Right cardiac atrium (tissue), 5 donors: ENCODE measurements around the gene EPN2. TPM values are rescaled to one million over a fixed set of nuclear protein-coding genes. Genes with fewer than 3 reads are reported as not detected.

Source experiments
- ATAC-seq, 2 donors: fragments of 200-7000 bp; cut with Tn5 transposase; one replicate each; pipeline versions ENCODE4 v1.8.0 to v1.9.1; 2020; ENCODE audit warnings: moderate library complexity in 2 of 2, mild to moderate bottlenecking in 1 of 2
- DNase-seq, 3 donors: peaks; one replicate each; pipeline ENCODE4 v3.0.0-alpha.2; 2020
- H3K27ac ChIP-seq: one replicate; pipeline ENCODE4 v1.5.1; 2013; ENCODE audit warnings: mild to moderate bottlenecking, low read length, control low read depth, moderate library complexity
- H3K27me3 ChIP-seq: one replicate; pipeline ENCODE4 v1.6.1; 2013; ENCODE audit not compliant: control insufficient read depth, insufficient read depth
- H3K4me1 ChIP-seq: one replicate; pipeline ENCODE4 v1.6.1; 2013; ENCODE audit warnings: low read length; ENCODE audit not compliant: control insufficient read depth, insufficient read depth
- H3K4me3 ChIP-seq: one replicate; pipeline ENCODE4 v1.5.1; 2013; ENCODE audit warnings: low read length, control low read depth
- H3K9me3 ChIP-seq: one replicate; pipeline ENCODE4 v1.6.1; 2013; ENCODE audit warnings: low read length; ENCODE audit not compliant: control insufficient read depth
- WGBS: extraction: QIAGEN DNeasy Blood & Tissue Kit; methylation state at CpG from one replicate; pipeline ENCODE4 v1.1.7; 2013; 5-methylcytosine and 5-hydroxymethylcytosine counted together
- intact Hi-C, 4 donors: fragments of 100-400 bp; cut with DNase I; formaldehyde crosslinking; loops; one replicate each; pipeline versions ENCODE4 v1.11.0 to v1.14.0; 2022 to 2023
- polyA plus RNA-seq: library from polyadenylated mRNA; stranded (reverse); fragments of 200-250 nt; gene quantifications from one replicate; pipeline ENCODE4 v1.2.3, GENCODE V29; 2013
- total RNA-seq, 4 donors: library from RNA; stranded (reverse); fragmentation: NEBNext Ultra II Directional; extraction: Animal tissue kit (Norgen Biotek cat#: 25700); gene quantifications; one replicate each; pipeline ENCODE4 v1.2.1, GENCODE V29; 2021
- donor health status: healthy with polysubstance abuse.
- donor health status: DM: no; HTN: yes; CAD: no.
- donor health status: DM: no; HTN: no; CAD: no.
- donor health status: DM: no; HTN: yes; CAD: no; lungs with severe emphysema.
- donor health status: DM: yes; HTN: yes; CAD: no.

Gene EPN2
- total and polyA plus RNA-seq, 5 donors = 50.2 to 138 (median 113) TPM

DNA sequence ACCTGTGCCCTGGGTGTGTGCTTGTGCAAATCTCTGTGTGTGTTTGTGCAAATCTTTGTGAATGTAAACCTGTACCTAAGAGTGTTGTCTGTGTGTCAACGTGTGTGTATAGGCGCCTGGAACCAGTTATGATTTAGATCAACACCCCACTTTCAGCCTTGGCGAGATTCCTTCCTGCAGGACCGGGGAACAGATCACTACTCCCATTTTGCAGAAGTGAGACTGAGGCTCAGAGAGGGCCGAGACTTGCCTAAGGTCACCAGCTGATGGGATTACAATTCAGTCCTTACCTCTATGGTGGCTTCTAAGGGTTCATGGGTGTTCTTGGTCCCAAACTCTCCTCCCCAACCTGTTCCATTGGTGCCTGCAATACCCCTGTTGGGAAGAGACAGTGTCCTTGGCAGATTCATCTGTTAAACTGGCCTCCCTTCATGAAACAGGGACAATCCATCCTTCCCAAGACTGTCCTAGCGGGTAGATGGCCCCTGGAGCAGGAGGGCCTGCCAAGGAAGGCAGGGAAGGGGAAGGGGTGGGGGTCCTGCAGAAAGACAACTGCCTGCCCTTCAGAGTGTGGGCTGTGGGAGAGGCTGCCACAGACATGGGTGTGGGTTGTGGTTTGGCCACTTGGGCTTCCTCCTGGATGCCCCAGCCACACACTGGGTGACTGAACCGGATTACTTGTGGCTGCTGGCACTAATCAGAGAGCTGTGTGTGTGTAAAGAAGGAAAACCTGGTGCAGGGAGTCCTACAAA is 134.3 kb downstream of the EPN2 start:
- intact Hi-C loops = no loop called here
- DNase-seq (peak in 1 of 3 donors; percentile 18), ATAC-seq (no peak)
- WGBS = 85% methylated on average over 7 of the region's 7 CpGs
- Histone ChIP-seq H3K27me3 (no peaks in the 10 kb centered on the region), H3K27ac (no peak overlapping the region), H3K4me3 (no peak overlapping the region), H3K4me1 (peaks cover 2% of the 10 kb centered on the region), H3K9me3 (no peaks in the 10 kb centered on the region)

DNA sequence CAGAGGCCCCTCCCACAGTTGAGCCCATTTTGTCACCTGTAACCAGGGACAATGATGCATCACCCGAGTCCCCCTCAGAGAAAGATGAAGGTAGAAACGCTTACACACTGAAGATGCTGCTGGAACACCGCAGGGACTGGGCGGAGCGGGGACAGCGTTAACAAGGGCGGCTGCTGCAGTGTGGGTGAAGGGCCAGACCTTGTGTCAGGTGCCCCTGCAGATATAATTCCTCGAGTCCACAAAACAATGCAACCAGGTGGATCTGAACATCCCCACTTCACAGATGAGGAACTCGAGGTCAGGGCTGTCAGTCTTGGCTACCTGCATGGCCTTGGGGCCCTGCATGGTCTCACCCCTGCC is 134.8 kb downstream of the EPN2 start:
- DNase-seq (no peak), ATAC-seq (no peak)
- H3K27ac ChIP-seq = no peak overlapping the region
- H3K27me3 ChIP-seq = no peaks in the 10 kb centered on the region
- H3K9me3 ChIP-seq = no peaks in the 10 kb centered on the region
- peaks cover 2% of the 10 kb centered on the region for H3K4me1 ChIP-seq
- no peak overlapping the region for H3K4me3 ChIP-seq
- WGBS = 88% methylated on average over 9 of the region's 9 CpGs
- intact Hi-C loops = no loop called here

DNA sequence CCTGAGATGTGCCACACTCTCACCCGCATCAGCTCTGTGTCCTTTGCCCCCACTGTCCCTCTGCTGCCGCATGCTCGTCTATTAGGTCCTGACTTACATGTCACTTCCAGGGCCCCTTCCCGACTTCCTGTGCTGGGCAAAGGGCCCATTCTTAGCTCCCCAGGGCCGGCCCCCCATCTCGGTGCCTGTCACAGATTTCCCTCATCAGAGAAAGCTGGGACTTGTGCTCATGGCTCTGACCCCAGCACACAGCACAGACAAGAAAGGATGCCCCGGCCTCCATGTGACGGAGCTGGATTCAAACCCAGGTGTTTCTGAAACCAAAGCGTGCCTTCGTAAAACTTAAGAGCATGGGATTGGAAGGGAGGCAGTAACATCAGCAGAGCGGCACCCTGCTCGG is 135.3 kb downstream of the EPN2 start:
- no peak for DNase-seq

DNA sequence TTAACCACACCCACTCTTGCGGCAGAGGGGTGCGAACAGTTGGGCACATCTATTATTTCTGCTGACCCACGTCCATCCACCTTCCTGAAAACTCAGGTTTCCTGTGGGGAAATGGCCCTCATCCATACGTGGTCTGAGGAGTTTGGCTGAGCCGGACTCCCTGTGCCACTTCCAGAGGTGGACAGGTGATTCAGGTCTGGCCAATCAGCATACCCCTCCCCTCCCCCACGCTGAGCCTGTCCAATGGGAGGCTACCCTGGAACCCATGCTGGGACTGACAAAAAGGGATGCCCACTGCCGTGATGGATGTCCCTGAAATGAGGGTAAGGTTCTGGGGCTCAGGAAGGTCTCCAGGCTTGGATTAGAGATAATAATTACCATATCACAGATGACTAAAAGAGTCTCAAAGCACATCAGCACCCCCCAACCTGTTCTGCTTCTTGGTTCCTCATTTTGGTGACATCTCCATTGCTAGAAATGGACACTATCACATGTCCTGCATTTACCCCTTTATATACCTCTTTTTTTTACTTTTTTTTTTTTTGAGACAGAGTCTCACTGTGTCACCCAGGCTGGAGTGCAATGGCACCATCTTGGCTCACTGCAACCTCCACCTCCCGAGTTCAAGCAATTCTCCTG is 135.8 kb downstream of the EPN2 start:
- intact Hi-C loops = no loop called here
- WGBS = 76% methylated on average over 8 of the region's 8 CpGs
- Histone ChIP-seq H3K4me3 (no peak overlapping the region), H3K4me1 (peaks cover 2% of the 10 kb centered on the region), H3K9me3 (no peaks in the 10 kb centered on the region), H3K27me3 (no peaks in the 10 kb centered on the region), H3K27ac (no peak overlapping the region)
- DNase-seq = peak in 1 of 3 donors; percentile 12
- no peak for ATAC-seq

More for the DNA sequence above, 135.3 kb downstream of the EPN2 start:
- WGBS = 74% methylated on average over 12 of the region's 12 CpGs
- no peak for ATAC-seq
- Histone ChIP-seq H3K4me3 (no peak overlapping the region), H3K9me3 (no peaks in the 10 kb centered on the region), H3K27ac (no peak overlapping the region), H3K27me3 (no peaks in the 10 kb centered on the region), H3K4me1 (peaks cover 2% of the 10 kb centered on the region)
- intact Hi-C loops = no loop called here

DNA sequence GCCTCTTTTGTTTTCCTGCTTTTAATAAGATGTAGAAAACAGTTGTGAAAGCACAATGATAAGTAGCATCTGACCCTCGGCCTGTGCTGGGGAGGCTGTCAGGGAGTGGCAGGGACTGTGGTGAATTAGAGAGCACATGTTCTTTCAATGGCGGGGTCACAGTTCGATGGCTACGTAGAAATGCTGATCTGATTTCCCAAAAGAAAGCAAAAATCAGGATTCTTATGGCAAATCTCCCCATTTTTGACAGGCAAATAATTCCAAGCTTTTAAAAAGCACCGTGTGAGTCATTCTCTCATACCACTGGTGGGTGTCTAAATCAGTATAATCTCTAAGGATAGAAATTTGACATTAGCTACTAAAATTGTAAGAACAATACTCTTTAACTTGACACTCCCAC is 137.0 kb downstream of the EPN2 start:
- Histone ChIP-seq H3K27ac (no peak overlapping the region), H3K27me3 (no peaks in the 10 kb centered on the region), H3K9me3 (no peaks in the 10 kb centered on the region), H3K4me3 (no peak overlapping the region), H3K4me1 (peaks cover 2% of the 10 kb centered on the region)
- intact Hi-C loops = no loop called here
- no peak for ATAC-seq
- WGBS = 89% methylated on average over 5 of the region's 5 CpGs
- no peak for DNase-seq

DNA sequence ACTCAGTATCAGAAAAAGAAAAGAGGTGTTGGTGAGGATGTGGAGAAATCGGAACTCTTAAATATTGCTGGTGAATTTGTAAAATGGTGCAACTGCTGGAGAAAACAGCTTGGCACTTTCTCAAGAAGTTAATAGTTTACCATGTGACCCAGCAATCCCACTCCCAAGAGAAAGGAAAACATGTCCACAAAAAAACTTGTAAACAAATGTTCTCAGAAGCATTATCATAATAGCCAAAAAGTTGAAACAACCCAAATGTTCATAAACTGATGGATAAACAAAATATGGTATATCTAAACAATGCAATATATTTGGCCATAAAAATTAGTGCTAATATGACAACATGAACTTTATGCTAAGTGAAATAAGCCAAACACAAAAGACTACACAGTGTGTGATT is 138.6 kb downstream of the EPN2 start:
- Histone ChIP-seq H3K27ac (no peak overlapping the region), H3K9me3 (no peaks in the 10 kb centered on the region), H3K27me3 (no peaks in the 10 kb centered on the region), H3K4me3 (no peak overlapping the region), H3K4me1 (no peaks in the 10 kb centered on the region)
- WGBS = 91% methylated on average over 1 of the region's 1 CpG
- no peak for ATAC-seq
- no peak for DNase-seq
- intact Hi-C loops = loop anchor here in 1 of 4 donors (5.0 kb wide), 1 partner anchor 132 kb away; no protein-coding TSS in a partner anchor

DNA sequence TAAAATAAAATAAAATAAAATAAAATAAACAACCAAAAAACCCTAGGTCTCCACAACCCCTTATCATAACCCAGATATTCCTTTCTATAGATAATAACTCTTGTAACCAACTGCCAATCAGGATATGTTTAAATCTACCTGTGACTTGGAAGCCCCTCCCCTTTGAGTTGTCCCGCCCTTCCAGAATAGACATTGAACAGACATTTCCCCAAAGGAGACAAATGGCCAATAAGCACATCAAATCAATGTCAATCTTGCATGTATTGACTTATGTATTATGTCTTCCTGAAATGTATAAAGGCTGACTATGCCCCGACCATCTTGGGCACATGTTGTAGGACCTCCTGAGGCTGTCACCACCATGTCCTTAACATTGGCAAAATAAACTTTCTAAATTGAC is 139.6 kb downstream of the EPN2 start:
- no peaks in the 10 kb centered on the region for H3K4me1 ChIP-seq
- H3K4me3 ChIP-seq = peak overlapping the region; percentile 63
- DNase-seq (no peak), ATAC-seq (no peak)
- H3K27ac ChIP-seq = no peak overlapping the region
- intact Hi-C loops = loop anchor here in 1 of 4 donors (5.0 kb wide), 1 partner anchor 130 kb away; no protein-coding TSS in a partner anchor
- no peaks in the 10 kb centered on the region for H3K27me3 ChIP-seq
- no peaks in the 10 kb centered on the region for H3K9me3 ChIP-seq
- WGBS = 59% methylated on average over 2 of the region's 2 CpGs

DNA sequence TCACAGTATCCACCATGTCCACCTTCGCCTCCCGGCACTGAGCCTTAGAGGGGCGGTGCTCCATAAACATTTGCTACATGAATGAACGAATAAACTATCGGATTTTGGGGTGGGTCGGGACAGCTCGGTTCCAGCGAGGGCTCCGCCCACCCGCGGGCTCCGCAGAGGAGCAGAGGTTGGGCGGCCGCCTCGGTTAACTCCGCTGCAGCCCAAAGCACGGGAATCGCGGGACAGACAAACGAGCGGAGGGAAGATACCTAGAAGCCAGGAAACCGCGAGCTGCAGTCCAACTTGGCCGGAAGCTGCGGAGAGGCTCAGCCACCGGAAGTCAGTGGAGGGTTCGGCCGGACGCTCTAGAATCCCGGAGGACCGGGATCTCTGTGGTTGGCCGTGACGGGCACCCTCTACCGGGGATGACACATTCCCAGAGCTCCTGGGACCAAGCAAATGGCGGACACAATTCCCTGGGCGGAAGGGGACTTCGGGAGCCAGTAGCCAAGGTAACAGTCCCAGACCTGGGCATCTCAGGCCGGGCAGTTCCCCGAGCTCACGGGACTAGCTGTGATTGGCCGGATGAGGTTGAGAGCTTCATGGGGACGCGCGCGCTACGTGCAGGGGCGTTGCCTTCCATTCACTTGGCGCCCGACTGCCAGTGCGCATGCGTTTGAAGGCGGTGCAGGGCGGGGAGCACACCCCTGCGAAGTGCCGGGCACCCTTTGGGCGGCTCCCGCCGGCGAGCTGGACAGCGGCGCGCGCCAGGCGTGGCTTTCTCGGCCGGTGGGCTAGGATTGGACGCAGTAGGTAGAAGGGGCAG is 140.6 kb downstream of the EPN2 start:
- WGBS = under 1% methylated on average over 67 of the region's 67 CpGs
- H3K27ac ChIP-seq = peak overlapping the region; percentile 98
- no peaks in the 10 kb centered on the region for H3K27me3 ChIP-seq
- peak; percentile 97 to 98 for ATAC-seq
- H3K4me1 ChIP-seq = no peaks in the 10 kb centered on the region
- no peaks in the 10 kb centered on the region for H3K9me3 ChIP-seq
- intact Hi-C loops = loop anchor here in 1 of 4 donors (5.0 kb wide), 1 partner anchor 129 kb away; no protein-coding TSS in a partner anchor
- peak overlapping the region; percentile 63 for H3K4me3 ChIP-seq
- DNase-seq = peak; percentile 99 to 100 (median 99)

DNA sequence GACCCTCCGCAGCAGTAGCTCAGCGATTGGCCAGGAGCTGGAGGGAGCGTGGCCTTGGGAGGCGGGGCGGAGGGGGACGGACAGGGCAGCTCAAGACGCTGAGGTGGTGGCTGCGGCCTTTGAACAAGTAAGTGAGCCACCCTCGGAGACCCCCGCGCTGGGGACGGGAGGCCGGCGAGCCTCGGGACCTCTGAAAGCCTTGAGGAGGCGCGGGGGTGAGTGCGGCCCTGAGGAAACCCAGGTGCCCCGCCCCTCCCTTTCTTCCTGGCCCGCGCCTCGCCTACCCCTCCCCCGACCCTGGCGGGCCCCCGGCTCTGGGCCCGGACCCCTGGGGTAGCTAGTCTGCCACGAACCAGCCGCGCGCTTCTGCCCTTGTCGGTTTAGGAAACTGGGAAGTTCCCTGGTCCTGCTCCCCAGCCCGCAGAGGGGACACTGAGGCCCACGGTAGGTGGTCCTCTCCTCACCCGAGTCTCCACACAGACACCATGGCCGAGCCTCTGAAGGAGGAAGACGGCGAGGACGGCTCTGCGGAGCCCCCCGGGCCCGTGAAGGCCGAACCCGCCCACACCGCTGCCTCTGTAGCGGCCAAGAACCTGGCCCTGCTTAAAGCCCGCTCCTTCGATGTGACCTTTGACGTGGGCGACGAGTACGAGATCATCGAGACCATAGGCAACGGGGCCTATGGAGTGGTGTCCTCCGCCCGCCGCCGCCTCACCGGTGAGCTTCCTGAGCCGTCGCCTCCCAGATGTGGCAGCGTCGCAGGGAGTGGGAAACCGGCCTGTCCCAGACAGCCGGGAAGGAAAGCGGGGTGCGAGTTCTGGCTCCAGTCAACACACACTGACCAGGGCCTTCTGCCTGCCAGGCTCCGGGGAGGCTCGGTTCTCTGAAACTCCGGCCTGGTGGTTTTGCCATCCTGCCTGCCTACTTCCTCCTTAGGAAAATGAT is 141.5 kb downstream of the EPN2 start, which contains the start of gene MAPK7:
Gene MAPK7, plus strand, starts transcription at position 83 of the 945 bp plus-strand sequence. Its CDS starts 403 bp downstream, at position 486.
- Histone ChIP-seq H3K27ac (peak within 1 kb of the TSS; percentile 98), H3K4me3 (peak within 1 kb of the TSS; percentile 77), H3K4me1 (peaks cover 1% of the 10 kb centered on the region), H3K27me3 (no peaks in the 10 kb centered on the region), H3K9me3 (no peaks in the 10 kb centered on the region)
- 4% methylated on average over 69 of the region's 69 CpGs for WGBS
- ATAC-seq = peak in 1 of 2 donors; percentile 21
- intact Hi-C loops = loop anchor here in 1 of 4 donors (5.0 kb wide), 1 partner anchor 129 kb away; no protein-coding TSS in a partner anchor
- DNase-seq = peak in 1 of 3 donors; percentile 42
